ENCODE measurements around the gene ZDHHC14. TPM values are rescaled to one million over a fixed set of nuclear protein-coding genes. Genes with fewer than 3 reads are reported as not detected.

The ZDHHC14 gene
- total and polyA plus RNA-seq, 2 of the 8 experiments (the other 6 are each of a cell fraction or from before 2014, with no cell fraction given): 2.9 to 5.3 TPM

DNA sequence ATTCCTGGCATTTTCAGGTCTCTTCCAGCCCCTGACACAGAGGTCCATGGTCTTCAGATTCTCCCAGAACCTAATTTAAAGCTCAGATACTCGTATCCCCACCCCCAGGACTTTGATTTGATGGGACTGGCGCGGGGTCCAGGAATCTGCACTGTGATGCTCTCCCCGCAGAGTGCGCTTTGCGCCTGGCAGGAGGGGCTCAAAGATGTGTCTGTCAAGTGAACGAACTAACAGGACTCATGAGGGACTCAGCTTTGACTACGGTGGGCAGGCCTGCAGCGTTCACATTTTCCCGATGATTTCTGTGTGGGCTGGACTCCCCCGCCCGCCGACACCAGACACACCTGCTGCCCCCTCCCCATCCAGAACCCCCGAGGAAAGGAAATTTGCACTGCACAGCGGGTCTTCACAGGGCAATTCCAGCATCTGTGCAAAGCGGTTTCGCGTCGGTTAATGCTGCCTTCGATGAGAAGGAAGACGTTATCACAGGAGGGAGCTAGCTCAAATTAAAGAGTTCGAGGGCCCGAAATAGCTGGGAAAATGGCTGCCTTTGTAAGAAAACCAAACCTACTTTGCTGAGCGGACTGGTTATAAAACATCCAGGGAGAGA lies 90.2 kb downstream of the ZDHHC14 start (continued):
- TF ChIP-seq EZH2 (IDR thresholded peaks at IDR 0.05; ENCODE audit: low read depth, low read length, severe bottlenecking): no peak
- TF ChIP-seq RFX5 (IDR thresholded peaks at IDR 0.05; ENCODE audit: borderline replicate concordance, low read depth, low read length): no peak
- no peak for TF ChIP-seq CREB1 (IDR thresholded peaks at IDR 0.05)
- TF ChIP-seq TBP (IDR thresholded peaks at IDR 0.05; ENCODE audit: low read depth, low read length): no peak
- no peak for TF ChIP-seq NRF1 (IDR thresholded peaks at IDR 0.05; ENCODE audit: low read depth, low read length)
- TF ChIP-seq NANOG (IDR thresholded peaks at IDR 0.05; ENCODE audit: insufficient read depth, low read depth, low read length, poor library complexity, severe bottlenecking): no peak
- no peak for TF ChIP-seq GTF2F1 (IDR thresholded peaks at IDR 0.05; ENCODE audit: borderline replicate concordance, low read depth, low read length)
